Activated CD4-positive, CD25-positive, alpha-beta regulatory T cell (primary cell): Measurements from ENCODE around the gene GABRG3.
"Not testable (repeated sequence)": the region's sequence is repeated elsewhere in the genome, so short reads cannot be mapped to it uniquely, and the experiment has no call there.

Source experiments
- DNase-seq, 4 experiments: peaks; one replicate each; lab custom pipeline; 2025; lab: John Stamatoyannopoulos, UW

The GABRG3 gene

GRCh38 chr15:27182561-27183110 lies 211.7 kb downstream of the GABRG3 start:
- DNase-seq: no peak

GRCh38 chr15:27183201-27183600 lies 212.2 kb downstream of the GABRG3 start:
- no peak for DNase-seq

GRCh38 chr15:27191515-27191914 lies 220.5 kb downstream of the GABRG3 start:
- DNase-seq: not testable (repeated sequence)

- DNase-seq: no peak
Measured at GRCh38 chr15:27196691-27197090, 225.7 kb downstream of the GABRG3 start.

DNA sequence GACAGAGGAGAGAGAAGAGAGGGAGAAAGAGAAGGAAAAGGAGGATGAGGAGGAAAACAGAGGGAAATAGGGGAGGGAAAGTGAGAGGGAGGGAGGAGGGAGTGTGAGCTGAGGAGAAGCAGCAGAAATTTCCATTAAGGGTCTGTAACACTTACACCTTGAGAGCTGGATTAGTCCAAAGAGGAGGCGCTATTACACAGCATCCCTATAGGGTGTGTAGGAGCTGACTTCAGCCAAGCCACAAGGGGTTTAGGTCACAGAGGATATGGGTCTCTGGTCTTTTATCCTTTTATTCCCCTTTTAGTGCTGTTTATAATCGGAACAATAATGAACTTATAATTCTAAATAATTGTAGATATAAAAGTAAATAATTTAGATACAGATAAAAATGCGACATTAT lies 230.4 kb downstream of the GABRG3 start:
- DNase-seq: no peak

GRCh38 chr15:27210176-27210575 lies 239.2 kb downstream of the GABRG3 start:
- no peak for DNase-seq

- no peak for DNase-seq
Measured at GRCh38 chr15:27214032-27214431, 243.1 kb downstream of the GABRG3 start.

DNA sequence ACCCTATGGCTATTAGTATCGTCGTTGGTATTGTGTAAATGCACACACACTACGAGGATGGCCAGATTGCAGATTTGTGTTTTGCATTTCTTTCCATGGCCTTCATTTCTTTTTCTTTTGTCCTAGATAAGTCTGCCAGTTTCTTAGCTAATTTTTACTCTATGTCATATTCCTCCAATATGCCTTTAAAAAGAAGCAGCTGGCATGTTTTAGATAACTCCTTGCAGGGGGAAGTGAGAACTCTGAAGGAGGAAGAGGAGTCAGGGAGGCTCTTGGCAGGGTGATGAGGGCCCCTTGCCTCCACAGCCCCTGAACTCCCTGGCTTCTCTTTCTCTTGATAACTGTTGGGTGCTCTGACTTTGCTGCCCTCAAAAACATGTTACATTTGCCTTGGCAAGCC lies 244.0 kb downstream of the GABRG3 start:
- DNase-seq: no peak

DNA sequence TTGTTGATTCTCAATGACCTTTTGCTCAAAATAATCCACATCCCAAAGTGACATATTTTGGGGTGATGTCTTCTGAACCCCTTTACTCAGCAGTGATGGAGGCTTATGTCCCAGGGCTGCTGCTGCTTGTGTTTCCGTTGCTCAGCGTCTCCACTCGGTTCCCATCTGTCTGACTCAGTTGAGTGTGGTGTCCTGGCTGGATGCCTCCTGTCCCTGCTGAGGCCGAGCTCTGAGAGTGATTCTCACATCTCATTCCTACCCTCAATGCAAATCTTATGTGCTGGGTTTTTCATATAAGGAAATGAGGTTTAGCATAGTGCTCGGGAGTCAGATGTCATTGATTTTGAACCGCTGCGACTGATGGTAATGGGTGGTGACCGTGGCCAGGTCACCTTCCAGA lies 247.4 kb downstream of the GABRG3 start:
- DNase-seq: no peak

DNA sequence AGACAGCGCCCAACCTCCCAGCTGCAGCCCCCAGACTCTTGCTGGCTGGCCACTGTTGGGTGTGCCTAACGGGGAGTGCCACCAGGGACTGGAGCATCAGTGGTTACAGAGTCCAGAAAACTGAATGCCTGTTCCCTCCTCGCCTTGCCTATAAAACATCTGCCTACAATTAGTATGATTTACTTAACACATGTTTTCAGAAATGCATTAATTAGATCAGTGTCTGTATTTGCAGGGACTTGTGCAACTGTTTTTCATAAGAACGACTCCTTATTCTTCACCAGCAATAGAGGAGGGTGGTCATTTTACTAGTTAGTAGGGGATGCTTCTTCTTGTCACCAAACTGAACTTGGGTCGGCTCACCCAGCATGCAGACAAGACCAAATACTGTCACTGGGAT lies 248.7 kb downstream of the GABRG3 start:
- no peak for DNase-seq

DNA sequence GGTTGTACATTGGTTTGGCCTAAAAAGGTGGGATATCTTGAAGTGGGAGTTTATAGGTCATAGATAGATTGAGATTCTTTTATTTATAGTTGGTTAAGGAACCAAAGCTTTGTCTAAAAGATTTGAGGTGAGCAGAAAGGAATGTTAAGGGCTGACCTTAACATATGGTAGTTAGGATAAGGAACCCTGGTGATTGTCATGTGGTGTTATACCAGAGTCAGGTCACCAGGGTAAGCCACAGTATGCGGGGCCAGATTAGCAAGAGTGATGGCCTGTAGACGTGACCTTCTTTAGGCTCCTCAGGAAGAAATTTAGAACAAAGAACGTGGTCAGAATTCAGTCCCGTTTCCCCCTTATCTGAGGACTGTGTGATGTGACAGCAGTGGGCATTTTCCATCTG lies 249.2 kb downstream of the GABRG3 start:
- DNase-seq: no peak

DNA sequence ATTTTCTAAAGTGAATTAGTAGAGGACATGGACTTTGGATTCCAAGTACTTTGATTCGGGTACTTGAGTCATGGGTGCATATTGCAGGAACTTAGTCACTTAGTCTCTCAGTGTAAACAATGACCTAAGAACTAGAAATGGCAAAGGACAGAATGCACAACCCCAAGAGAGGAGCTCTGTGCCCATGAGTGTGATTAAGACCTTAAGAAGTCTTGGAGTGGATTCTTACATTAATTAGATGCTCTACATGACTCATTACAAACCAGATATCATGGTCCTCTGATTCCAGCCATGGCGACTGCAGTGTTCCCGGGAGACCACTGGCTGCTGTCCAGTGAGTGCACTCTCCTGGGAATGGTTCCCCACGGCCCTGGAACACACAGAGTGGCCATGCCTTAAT lies 251.5 kb downstream of the GABRG3 start:
- no peak for DNase-seq

DNA sequence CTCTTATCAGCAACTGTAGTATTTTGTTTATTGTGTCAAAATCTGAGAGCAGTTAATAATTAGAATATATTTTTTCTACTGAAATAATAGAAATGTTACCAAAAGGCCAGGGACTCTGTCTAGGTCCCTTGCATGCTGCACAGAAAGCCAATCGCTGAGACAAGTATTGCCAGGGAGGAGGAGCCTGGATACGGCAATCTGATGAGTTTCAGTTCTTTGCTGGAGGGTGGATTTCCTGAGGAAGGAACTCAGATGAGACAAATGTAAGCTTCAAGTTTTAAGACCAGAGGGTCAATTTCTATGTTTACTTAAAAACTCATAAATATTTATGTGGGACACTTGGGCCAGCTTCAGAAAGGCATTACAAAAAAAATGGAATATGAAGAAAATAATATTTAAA lies 252.2 kb downstream of the GABRG3 start:
- DNase-seq: no peak

- DNase-seq: no peak
Measured at GRCh38 chr15:27231811-27232210, 260.8 kb downstream of the GABRG3 start.

DNA sequence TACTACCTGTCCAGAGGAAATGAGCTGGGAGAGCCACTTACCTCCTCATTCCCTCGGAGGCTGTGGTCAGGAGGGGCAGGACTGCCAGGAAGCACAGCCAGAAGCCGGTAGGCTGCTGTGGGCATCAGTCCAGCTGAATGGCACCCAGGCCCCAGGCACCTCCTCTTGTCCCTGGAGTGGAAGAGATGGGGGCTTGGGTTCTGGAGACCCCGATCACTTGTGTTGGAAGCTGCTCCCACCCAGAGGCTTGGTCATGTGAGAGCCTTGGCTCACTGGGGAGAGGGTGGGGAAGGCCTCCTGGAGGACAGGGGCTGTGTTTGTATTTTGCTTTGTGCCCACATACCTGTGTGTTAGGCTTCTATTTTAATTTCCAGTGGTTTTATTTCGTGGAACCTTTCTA lies 261.9 kb downstream of the GABRG3 start:
- no peak for DNase-seq

- no peak for DNase-seq
Measured at GRCh38 chr15:27234593-27234992, 263.6 kb downstream of the GABRG3 start.

- DNase-seq: no peak
Measured at GRCh38 chr15:27235161-27235560, 264.2 kb downstream of the GABRG3 start.

DNA sequence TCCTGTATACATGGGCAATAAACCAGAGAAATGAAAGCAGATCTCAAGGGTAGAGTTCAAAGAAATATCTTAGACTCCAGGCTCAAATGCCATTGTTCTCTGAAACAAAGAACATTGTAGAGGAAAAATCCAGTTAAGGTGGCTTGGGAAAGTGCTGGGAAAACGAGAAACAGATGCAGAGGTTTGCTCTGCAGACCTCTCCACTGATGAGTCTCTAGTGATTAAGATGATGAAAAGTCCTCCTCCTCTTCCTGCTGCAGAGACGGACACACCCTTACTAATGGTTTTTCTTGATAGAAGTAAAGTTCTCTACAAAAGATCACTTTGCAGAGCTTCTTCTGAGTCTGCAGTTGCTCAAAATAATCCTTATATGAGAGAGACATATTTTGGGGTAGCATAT lies 264.7 kb downstream of the GABRG3 start:
- DNase-seq: no peak

DNA sequence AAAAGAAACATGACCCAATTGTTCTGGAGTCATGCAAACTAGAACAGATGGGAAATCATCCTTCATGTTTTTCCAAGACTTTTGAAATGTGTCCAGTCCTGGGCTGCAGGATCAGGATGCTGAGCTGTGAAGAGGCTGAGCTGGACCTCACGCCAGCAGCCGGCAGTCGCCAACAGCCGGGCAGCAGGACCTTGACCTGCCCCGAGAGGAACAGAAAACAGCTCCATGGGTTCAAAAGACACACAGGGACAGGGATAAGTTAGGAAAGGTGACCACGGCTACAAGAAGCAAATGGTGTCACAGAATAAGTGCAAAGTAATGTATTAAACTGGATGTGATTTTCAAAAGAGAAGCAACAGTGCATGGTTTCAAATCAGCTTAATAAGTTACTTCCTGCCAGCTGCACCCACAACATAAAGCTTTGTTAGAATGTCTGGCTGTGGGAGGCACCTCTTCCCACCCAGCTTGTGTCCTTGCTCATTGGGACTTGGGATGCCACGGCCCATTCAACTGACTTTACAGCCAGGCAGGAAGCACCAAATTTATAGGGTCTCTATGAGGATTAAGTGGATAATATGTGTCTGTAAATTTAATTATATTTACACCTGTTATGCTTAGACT lies 266.4 kb downstream of the GABRG3 start:
- no peak for DNase-seq

GRCh38 chr15:27238209-27238608 lies 267.2 kb downstream of the GABRG3 start:
- DNase-seq: no peak

- no peak for DNase-seq
Measured at GRCh38 chr15:27238707-27239423, 267.9 kb downstream of the GABRG3 start.

DNA sequence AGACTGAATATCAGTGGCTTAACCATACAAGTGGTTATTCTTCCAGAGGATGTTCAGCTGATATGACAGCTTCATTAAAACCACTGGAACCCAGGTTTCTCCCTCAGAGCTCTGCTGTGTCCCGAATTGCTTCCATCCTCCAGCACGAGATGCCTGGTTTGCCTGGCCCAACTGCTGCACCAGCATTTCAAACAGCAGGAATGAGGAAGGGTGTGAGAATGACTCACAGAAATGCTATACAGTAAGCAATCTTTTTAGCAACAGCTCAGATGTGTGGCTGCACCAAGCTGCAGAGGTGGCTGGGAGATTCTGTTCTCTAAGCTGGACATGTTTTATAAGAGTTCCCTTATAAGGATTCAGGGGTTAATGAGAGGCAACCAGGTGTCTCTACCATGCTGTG lies 271.0 kb downstream of the GABRG3 start:
- DNase-seq: no peak

DNA sequence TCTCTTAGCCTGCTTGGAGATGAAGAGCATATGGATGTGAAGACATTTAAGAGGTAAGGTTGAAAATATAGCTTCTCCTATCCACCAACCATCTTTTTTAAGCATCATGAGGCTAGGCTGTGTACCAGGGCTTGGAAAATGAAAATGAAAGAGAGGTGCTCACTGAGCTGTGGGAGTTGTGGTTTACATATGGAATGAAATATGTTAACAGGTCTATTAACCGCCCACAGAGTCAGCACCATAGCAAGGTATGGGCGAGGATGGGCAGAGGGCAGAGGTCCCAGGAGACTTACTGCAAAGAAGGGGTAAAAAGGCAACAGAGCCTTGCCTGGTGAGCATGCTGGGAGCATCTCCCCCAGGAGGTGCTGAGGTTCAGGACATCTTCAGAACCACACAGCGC lies 273.1 kb downstream of the GABRG3 start:
- DNase-seq: no peak

DNA sequence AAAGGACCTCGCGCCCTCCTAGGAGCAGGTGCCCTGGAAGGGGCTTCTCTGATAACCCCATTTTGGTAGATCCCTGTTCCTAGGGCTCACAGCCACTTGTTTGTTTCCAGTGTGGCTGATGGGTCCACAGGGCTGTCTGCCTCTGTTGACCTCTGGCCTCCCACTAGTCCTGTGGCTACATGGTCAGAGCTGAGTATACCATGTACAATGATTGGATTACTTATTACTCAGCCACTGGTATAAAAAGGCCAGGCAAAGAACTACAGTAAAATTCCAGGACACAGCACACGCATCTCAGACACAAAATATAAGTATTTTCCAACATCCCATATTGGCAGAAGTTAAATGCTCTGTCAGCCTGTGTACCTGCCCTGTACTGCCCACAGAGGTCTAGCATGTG lies 277.3 kb downstream of the GABRG3 start:
- no peak for DNase-seq
